BJ (cell line): ENCODE data around the gene PIP4K2A. TPM values are rescaled to one million over a fixed set of nuclear protein-coding genes. Genes with fewer than 3 reads are reported as not detected.
"Not testable (repeated sequence)": the region's sequence is repeated elsewhere in the genome, so short reads cannot be mapped to it uniquely, and the experiment has no call there.

ENCODE experiments used
- CTCF ChIA-PET: fragments of 350-600 bp; formaldehyde crosslinking; extraction: SDS; loops from one replicate; lab custom pipeline; 2021; ENCODE audit warnings: antibody characterized with exemption, inconsistent platforms; lab: Yijun Ruan, JAX
- POLR2A ChIA-PET: fragments of 300-600 bp; sonication (Branson Sonifier 250); formaldehyde crosslinking; extraction: SDS; loops from one replicate; lab custom pipeline; 2021; ENCODE audit warnings: antibody characterized with exemption; lab: Charles Lee
- DNase-seq: peaks from one replicate; pipeline ENCODE4 v3.0.0-alpha.2; 2011; ENCODE audit warnings: low read depth
- H3K27me3 ChIP-seq: 2 replicates; pipeline ENCODE4 v1.6.0; 2011; ENCODE audit warnings: low read length; ENCODE audit not compliant: control insufficient read depth, insufficient read depth
- H3K36me3 ChIP-seq: 2 replicates; pipeline ENCODE4 v1.5.1; 2011; ENCODE audit warnings: low read length; ENCODE audit not compliant: control insufficient read depth, insufficient read depth
- H3K4me3 ChIP-seq: 2 replicates; pipeline ENCODE4 v1.5.1; 2011; ENCODE audit warnings: low read depth, mild to moderate bottlenecking, control low read depth, low read length
- polyA plus RNA-seq: library from polyadenylated mRNA; depleted of rRNA; stranded (reverse); fragments of >200 nt; gene quantifications from 2 replicates; pipeline ENCODE4 v1.2.3, GENCODE V29; 2011
- TF ChIP-seq, protein P1 (sequence below): IDR thresholded peaks from 2 replicates; pipeline ENCODE4 v1.5.1; 2011; ENCODE audit warnings: low read depth, mild to moderate bottlenecking, control low read depth, inconsistent platforms, low read length, moderate library complexity; ENCODE audit not compliant: insufficient read depth

The PIP4K2A gene
- polyA plus RNA-seq, 1 experiment = 17.3 TPM

DNA sequence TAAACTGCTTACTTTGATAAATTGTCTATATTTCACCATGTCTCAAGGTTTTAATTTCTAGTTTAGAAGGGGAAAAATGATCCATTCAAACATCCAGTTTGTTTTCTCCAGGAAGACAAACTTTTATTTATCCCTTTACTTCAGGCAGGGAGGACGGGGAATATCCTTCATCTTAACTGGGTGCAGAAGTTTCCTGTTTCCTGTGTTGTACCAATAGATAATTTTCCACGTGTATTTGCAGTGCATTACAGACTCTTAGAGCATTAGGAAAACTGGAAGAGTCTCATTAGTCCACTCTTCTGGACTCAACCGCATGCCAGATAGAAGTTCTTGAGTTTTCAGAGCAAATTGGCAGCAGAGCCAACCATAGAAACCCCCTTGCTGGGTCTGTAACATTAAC is 39.4 kb upstream of the PIP4K2A start:
- ChIA-PET CTCF (no interaction called here), POLR2A (no interaction called here)
- H3K36me3 ChIP-seq = no peaks in the 10 kb centered on the region
- H3K4me3 ChIP-seq = no peak overlapping the region
- TF ChIP-seq, protein P1, sequence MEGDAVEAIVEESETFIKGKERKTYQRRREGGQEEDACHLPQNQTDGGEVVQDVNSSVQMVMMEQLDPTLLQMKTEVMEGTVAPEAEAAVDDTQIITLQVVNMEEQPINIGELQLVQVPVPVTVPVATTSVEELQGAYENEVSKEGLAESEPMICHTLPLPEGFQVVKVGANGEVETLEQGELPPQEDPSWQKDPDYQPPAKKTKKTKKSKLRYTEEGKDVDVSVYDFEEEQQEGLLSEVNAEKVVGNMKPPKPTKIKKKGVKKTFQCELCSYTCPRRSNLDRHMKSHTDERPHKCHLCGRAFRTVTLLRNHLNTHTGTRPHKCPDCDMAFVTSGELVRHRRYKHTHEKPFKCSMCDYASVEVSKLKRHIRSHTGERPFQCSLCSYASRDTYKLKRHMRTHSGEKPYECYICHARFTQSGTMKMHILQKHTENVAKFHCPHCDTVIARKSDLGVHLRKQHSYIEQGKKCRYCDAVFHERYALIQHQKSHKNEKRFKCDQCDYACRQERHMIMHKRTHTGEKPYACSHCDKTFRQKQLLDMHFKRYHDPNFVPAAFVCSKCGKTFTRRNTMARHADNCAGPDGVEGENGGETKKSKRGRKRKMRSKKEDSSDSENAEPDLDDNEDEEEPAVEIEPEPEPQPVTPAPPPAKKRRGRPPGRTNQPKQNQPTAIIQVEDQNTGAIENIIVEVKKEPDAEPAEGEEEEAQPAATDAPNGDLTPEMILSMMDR = no peak
- no peak for DNase-seq
- H3K27me3 ChIP-seq = no peaks in the 10 kb centered on the region

- Histone ChIP-seq H3K4me3 (no peak overlapping the region), H3K36me3 (no peaks in the 10 kb centered on the region), H3K27me3 (no peaks in the 10 kb centered on the region)
- POLR2A ChIA-PET = no interaction called here
- TF ChIP-seq, protein P1 = no peak
- CTCF ChIA-PET = no interaction called here
- DNase-seq = no peak
These were observed 38.0 kb upstream of the PIP4K2A start for GRCh38 chr10:22752272-22752889.

GRCh38 chr10:22750131-22750530 is 35.8 kb upstream of the PIP4K2A start:
- no peak for DNase-seq
- POLR2A ChIA-PET = no interaction called here

GRCh38 chr10:22744858-22745257 is 30.5 kb upstream of the PIP4K2A start:
- CTCF ChIA-PET = not testable (repeated sequence)

More at GRCh38 chr10:22750131-22750530, 35.8 kb upstream of the PIP4K2A start:
- TF ChIP-seq, protein P1 = no peak
- no peaks in the 10 kb centered on the region for H3K36me3 ChIP-seq
- no peaks in the 10 kb centered on the region for H3K27me3 ChIP-seq
- CTCF ChIA-PET = no interaction called here
- H3K4me3 ChIP-seq = no peak overlapping the region

DNA sequence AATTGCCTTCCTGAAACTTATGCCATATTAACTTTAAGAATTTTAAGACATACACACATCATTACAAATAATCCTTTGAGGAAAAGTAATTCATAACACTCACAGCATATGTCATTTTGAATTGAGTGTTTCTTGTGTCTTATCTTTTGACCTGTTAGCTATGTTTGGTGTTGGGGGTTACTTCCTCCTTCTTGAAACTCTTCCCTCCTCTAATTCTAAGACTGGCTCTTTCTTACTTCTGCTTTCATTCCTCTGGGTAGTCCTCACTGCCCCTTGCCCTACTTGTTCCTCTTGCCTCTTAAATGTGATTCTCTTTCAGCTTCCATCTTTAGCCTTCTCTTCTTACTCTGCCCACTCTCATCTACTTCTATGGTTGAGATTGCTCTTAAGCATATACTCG is 28.3 kb upstream of the PIP4K2A start:
- CTCF ChIA-PET = interaction anchor here (0.6 kb wide), 3 partner anchors 12 to 746 kb away, joined by 3 to 4 read pairs (median 3); no protein-coding TSS in a partner anchor
- TF ChIP-seq, protein P1 = no peak
- no peak for DNase-seq
- POLR2A ChIA-PET = no interaction called here
- Histone ChIP-seq H3K4me3 (no peak overlapping the region), H3K27me3 (no peaks in the 10 kb centered on the region), H3K36me3 (no peaks in the 10 kb centered on the region)

More at GRCh38 chr10:22744858-22745257, 30.5 kb upstream of the PIP4K2A start:
- POLR2A ChIA-PET, DNase-seq, H3K4me3 ChIP-seq, H3K36me3 ChIP-seq, H3K27me3 ChIP-seq: not testable (repeated sequence)

DNA sequence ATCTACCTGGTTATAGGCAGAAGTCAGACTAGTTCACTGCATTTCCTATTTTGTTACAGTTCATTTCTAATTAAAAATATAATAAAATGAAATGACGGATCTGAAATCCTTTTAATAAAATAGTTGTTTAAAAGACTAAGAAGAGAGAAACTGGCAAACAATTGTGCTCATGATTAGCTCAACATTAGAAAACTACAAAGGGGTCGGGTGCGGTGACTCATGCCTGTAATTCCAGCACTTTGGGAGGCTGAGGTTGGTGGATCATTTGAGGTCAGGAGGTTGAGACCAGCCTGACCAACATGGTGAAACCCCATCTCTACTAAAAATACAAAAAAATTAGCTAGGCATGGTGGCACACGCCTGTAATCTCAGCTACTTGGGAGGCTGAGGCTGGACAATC is 27.3 kb upstream of the PIP4K2A start:
- H3K27me3 ChIP-seq, H3K4me3 ChIP-seq, DNase-seq, CTCF ChIA-PET, H3K36me3 ChIP-seq, POLR2A ChIA-PET: not testable (repeated sequence)
